H1 (cell line): ENCODE measurements around the gene WDFY4. TPM values are rescaled to one million over a fixed set of nuclear protein-coding genes. Genes with fewer than 3 reads are reported as not detected.

Source experiments
- CTCF ChIA-PET: fragments of 300-600 bp; sonication (Branson Sonifier 250); formaldehyde crosslinking; loops from one replicate; lab custom pipeline; 2021; ENCODE audit not compliant: partially characterized antibody; lab: Charles Lee
- POLR2A ChIA-PET: fragments of 300-600 bp; sonication (Branson Sonifier 250); formaldehyde crosslinking; loops from one replicate; lab custom pipeline; 2021; ENCODE audit warnings: inconsistent platforms; ENCODE audit not compliant: partially characterized antibody; lab: Charles Lee
- DNase-seq, 2 experiments: peaks; one replicate each; pipeline versions ENCODE4 v3.0.0 to v3.0.0-alpha.2; 2010 to 2022; ENCODE audit warnings: low spot score in 2 of 2, low read depth in 1 of 2, mixed read lengths in 1 of 2
- FAIRE-seq: peaks from 2 replicates; lab custom pipeline; 2011; peaks lifted over from hg19 to GRCh38; lab: Jason Lieb, UNC
- H2AFZ ChIP-seq: 2 replicates; pipeline ENCODE4 v1.8.1; 2012; ENCODE audit warnings: low read length, inconsistent platforms
- H2AK5ac ChIP-seq: 2 replicates; pipeline ENCODE4 v1.6.1; 2013; ENCODE audit warnings: low read depth, low read length
- H2BK120ac ChIP-seq: replicated peaks from 2 replicates; pipeline ENCODE3; 2013; ENCODE audit warnings: low read depth, low read length, inconsistent platforms
- H2BK12ac ChIP-seq: 2 replicates; pipeline ENCODE4 v1.6.1; 2013; ENCODE audit warnings: low read depth, low read length
- H2BK15ac ChIP-seq: 2 replicates; pipeline ENCODE4 v1.6.1; 2013; ENCODE audit warnings: low read length
- H2BK20ac ChIP-seq: 2 replicates; pipeline ENCODE4 v1.6.1; 2013; ENCODE audit warnings: low read length
- H2BK5ac ChIP-seq: 2 replicates; pipeline ENCODE4 v1.6.1; 2013; ENCODE audit warnings: low read depth, low read length
- H3K14ac ChIP-seq: 2 replicates; pipeline ENCODE4 v1.6.1; 2013; ENCODE audit warnings: inconsistent platforms; ENCODE audit not compliant: insufficient read length
- H3K18ac ChIP-seq: 2 replicates; pipeline ENCODE4 v1.6.1; 2013; ENCODE audit warnings: low read length; ENCODE audit errors: extremely low read depth
- H3K23ac ChIP-seq: 2 replicates; pipeline ENCODE4 v1.6.1; 2013; ENCODE audit warnings: inconsistent platforms; ENCODE audit not compliant: insufficient read length
- H3K23me2 ChIP-seq: 2 replicates; pipeline ENCODE4 v1.6.1; 2013; ENCODE audit warnings: low read depth, low read length
- H3K27ac ChIP-seq: 2 replicates; pipeline ENCODE4 v1.6.1; 2011; ENCODE audit warnings: low read depth, low read length, inconsistent platforms
- H3K27me3 ChIP-seq, 4 experiments: replicated peaks in 1 of 4; 1 replicate in 1 of 4; 2 replicates in 3 of 4; pipeline versions ENCODE4 v1.6.1 to v1.8.1; 2011 to 2013; ENCODE audit warnings: low read length in 3 of 4, mild to moderate bottlenecking in 3 of 4, inconsistent platforms in 2 of 4, mixed read lengths in 2 of 4, moderate library complexity in 1 of 4; ENCODE audit not compliant: control insufficient read depth in 3 of 4, insufficient read depth in 3 of 4; ENCODE audit errors: extremely low read depth in 1 of 4
- H3K36me3 ChIP-seq, 4 experiments: 2 replicates each; pipeline versions ENCODE4 v1.6.1 to v1.8.1; 2011 to 2013; ENCODE audit warnings: mild to moderate bottlenecking in 4 of 4, low read length in 3 of 4, moderate library complexity in 2 of 4, control low read depth in 1 of 4, inconsistent platforms in 1 of 4; ENCODE audit not compliant: insufficient read depth in 4 of 4, control insufficient read depth in 2 of 4
- H3K4ac ChIP-seq: replicated peaks from 2 replicates; pipeline ENCODE3; 2013; ENCODE audit warnings: low read length, low read depth, mixed read lengths, inconsistent platforms; ENCODE audit not compliant: insufficient read length
- H3K4me1 ChIP-seq, 4 experiments: replicated peaks in 1 of 4; 1 replicate in 1 of 4; 2 replicates in 3 of 4; pipeline versions ENCODE4 v1.6.1 to v1.8.1; 2011 to 2013; ENCODE audit warnings: low read length in 3 of 4, inconsistent platforms in 2 of 4, mixed read lengths in 1 of 4; ENCODE audit not compliant: insufficient read depth in 4 of 4, control insufficient read depth in 3 of 4
- H3K4me2 ChIP-seq, 2 experiments: 2 replicates each; pipeline versions ENCODE4 v1.6.1 to v1.8.1; 2011 to 2013; ENCODE audit warnings: low read depth in 2 of 2, low read length in 2 of 2, control low read depth in 1 of 2, inconsistent platforms in 1 of 2, mild to moderate bottlenecking in 1 of 2; ENCODE audit not compliant: insufficient read depth in 1 of 2
- H3K4me3 ChIP-seq, 4 experiments: fragments of 200-600, 300-600 bp in 1 of 4; sonication (generic), shearing (Covaris generic), sonication (Bioruptor Twin) in 1 of 4; 2 replicates each; pipeline versions ENCODE4 v1.5.1 to v1.8.1; 2011 to 2016; ENCODE audit warnings: low read length in 4 of 4, low read depth in 3 of 4, control low read depth in 2 of 4, inconsistent platforms in 2 of 4, mild to moderate bottlenecking in 2 of 4, mixed read lengths in 1 of 4, moderate library complexity in 1 of 4; ENCODE audit not compliant: insufficient read depth in 2 of 4; ENCODE audit errors: extremely low read depth in 1 of 4
- H3K56ac ChIP-seq: replicated peaks from 2 replicates; pipeline ENCODE3; 2013; ENCODE audit warnings: low read depth, mild to moderate bottlenecking, mixed read lengths, low read length, inconsistent platforms; ENCODE audit not compliant: insufficient read length
- H3K79me1 ChIP-seq: 2 replicates; pipeline ENCODE4 v1.6.1; 2013; ENCODE audit warnings: low read depth, low read length, control low read depth
- H3K79me2 ChIP-seq, 2 experiments: 2 replicates each; pipeline versions ENCODE4 v1.6.1 to v1.8.1; 2012 to 2013; ENCODE audit warnings: low read length in 2 of 2, mild to moderate bottlenecking in 2 of 2, inconsistent platforms in 1 of 2; ENCODE audit not compliant: insufficient read depth in 2 of 2, control insufficient read depth in 1 of 2
- H3K9ac ChIP-seq, 4 experiments: replicated peaks in 1 of 4; 1 replicate in 1 of 4; 2 replicates in 3 of 4; pipeline versions ENCODE4 v1.6.1 to v1.8.1; 2011 to 2013; ENCODE audit warnings: low read depth in 3 of 4, low read length in 3 of 4, control low read depth in 2 of 4, mild to moderate bottlenecking in 2 of 4, moderate library complexity in 2 of 4, inconsistent platforms in 1 of 4; ENCODE audit errors: extremely low read depth in 1 of 4
- H3K9me3 ChIP-seq, 2 experiments: 2 replicates each; pipeline versions ENCODE4 v1.6.1 to v1.8.1; 2012 to 2013; ENCODE audit warnings: mild to moderate bottlenecking in 2 of 2, moderate library complexity in 2 of 2, control low read depth in 1 of 2, inconsistent platforms in 1 of 2, low read depth in 1 of 2, low read length in 1 of 2, mixed read lengths in 1 of 2; ENCODE audit not compliant: insufficient read depth in 2 of 2
- H4K20me1 ChIP-seq, 2 experiments: replicated peaks in 1 of 2; 2 replicates each; pipeline versions ENCODE3 to v1.8.1; 2011 to 2013; ENCODE audit warnings: inconsistent platforms in 2 of 2, low read length in 2 of 2, mild to moderate bottlenecking in 1 of 2; ENCODE audit not compliant: insufficient read depth in 2 of 2, control insufficient read depth in 1 of 2
- H4K5ac ChIP-seq: 2 replicates; pipeline ENCODE4 v1.6.1; 2013; ENCODE audit warnings: low read length, low read depth, mixed read lengths, inconsistent platforms; ENCODE audit not compliant: insufficient read length
- H4K8ac ChIP-seq: 2 replicates; pipeline ENCODE4 v1.8.0; 2013; ENCODE audit warnings: mild to moderate bottlenecking, moderate library complexity, low read length, inconsistent platforms; ENCODE audit not compliant: insufficient read depth; ENCODE audit errors: extremely low read depth
- H4K91ac ChIP-seq: replicated peaks from 2 replicates; pipeline ENCODE3; 2013; ENCODE audit warnings: low read length, mixed read lengths, inconsistent platforms; ENCODE audit not compliant: insufficient read length
- CBX8 ChIP-seq: fragments of 300-800, 300-1000 bp; sonication (generic); IDR thresholded peaks from 2 replicates; pipeline ENCODE4 v1.7.1; 2016; ENCODE audit warnings: low read depth, low read length, borderline replicate concordance
- CREB1 ChIP-seq: IDR thresholded peaks from 2 replicates; pipeline ENCODE4 v1.6.1; 2012; ENCODE audit warnings: inconsistent platforms
- CTCF ChIP-seq, 3 experiments: IDR thresholded peaks; 1 replicate in 2 of 3; 2 replicates in 1 of 3; pipeline versions ENCODE4 v1.5.1 to v1.6.1; 2011; ENCODE audit warnings: low read length in 3 of 3, mild to moderate bottlenecking in 3 of 3, inconsistent platforms in 2 of 3, low read depth in 1 of 3, moderate library complexity in 1 of 3; ENCODE audit not compliant: insufficient read depth in 1 of 3; ENCODE audit errors: control extremely low read depth in 1 of 3
- EGR1 ChIP-seq: IDR thresholded peaks from 2 replicates; pipeline ENCODE4 v1.6.1; 2011; ENCODE audit warnings: low read depth, low read length, borderline replicate concordance
- EZH2 ChIP-seq: fragments of 200-600 bp; sonication (generic); IDR thresholded peaks from 2 replicates; pipeline ENCODE4 v1.7.1; 2012; ENCODE audit warnings: low read depth, mild to moderate bottlenecking, moderate library complexity, low read length, inconsistent platforms; ENCODE audit not compliant: severe bottlenecking
- PHF8 ChIP-seq: fragments of 200-600 bp; sonication (generic); conservative IDR thresholded peaks from 2 replicates; pipeline ENCODE4 v1.7.1; 2012; ENCODE audit warnings: low read depth, mild to moderate bottlenecking, inconsistent platforms, low read length, moderate library complexity
- RBBP5 ChIP-seq: IDR thresholded peaks from 2 replicates; pipeline ENCODE4 v1.7.1; 2012; ENCODE audit warnings: low read depth, mild to moderate bottlenecking, inconsistent platforms, low read length, moderate library complexity, borderline replicate concordance
- RXRA ChIP-seq: IDR thresholded peaks from 2 replicates; pipeline ENCODE4 v1.6.1; 2011; ENCODE audit warnings: low read depth, mild to moderate bottlenecking, low read length, moderate library complexity; ENCODE audit not compliant: insufficient read depth
- TAF1 ChIP-seq: IDR thresholded peaks from 2 replicates; pipeline ENCODE4 v1.6.1; 2011; ENCODE audit warnings: mild to moderate bottlenecking, low read depth, low read length
- WGBS, 2 experiments: shearing (Covaris generic) in 1 of 2; methylation state at CpG; one replicate each; pipeline versions ENCODE4 v1.1.6 to v1.1.7; 2013 to 2015; ENCODE audit warnings: low lambda C conversion rate in 2 of 2, mixed read lengths in 2 of 2, inconsistent platforms in 1 of 2, low coverage in 1 of 2, missing lambda C conversion rate in 1 of 2; ENCODE audit not compliant: insufficient replicate concordance in 2 of 2, insufficient coverage in 1 of 2, insufficient read length in 1 of 2; ENCODE audit errors: extremely low coverage in 1 of 2, missing lambda C conversion rate in 1 of 2; 5-methylcytosine and 5-hydroxymethylcytosine counted together
- polyA plus RNA-seq, 7 experiments: library from polyadenylated mRNA; depleted of rRNA in 3 of 7; stranded (reverse) in 5 of 7; unstranded in 2 of 7; fragments of >200 nt in 5 of 7; fragments of 200-250 nt in 2 of 7; gene quantifications; 1 replicate in 5 of 7; 2 replicates in 1 of 7; 4 replicates in 1 of 7; pipeline versions ENCODE4 v1.2.1 to v1.2.3, GENCODE V29; 2011 to 2013; ENCODE audit warnings: missing spikeins in 2 of 7, mixed read lengths in 2 of 7
- total RNA-seq: library from RNA; stranded (reverse); fragmentation: NEBNext Ultra II Directional; extraction: Animal tissue kit (Norgen Biotek cat#: 25700); gene quantifications from 2 replicates; pipeline ENCODE4 v1.2.1, GENCODE V29; 2021

The WDFY4 gene
- total and polyA plus RNA-seq, 2 of the 8 experiments (the other 6 are each of a cell fraction or from before 2014, with no cell fraction given), result not detected

- no peak overlapping the region for H3K23ac ChIP-seq
- H3K36me3 ChIP-seq, result no peaks in the 10 kb centered on the region
- H4K20me1 ChIP-seq, result peaks cover 0 to 2% of the 10 kb centered on the region in 2 experiments
- H3K27me3 ChIP-seq, result no peaks in the 10 kb centered on the region
- H3K27ac ChIP-seq, result no peak overlapping the region
- H3K23me2 ChIP-seq, result no peaks in the 10 kb centered on the region
- H3K9ac ChIP-seq, result no peak overlapping the region
- H2AFZ ChIP-seq, result no peak overlapping the region
- no peak overlapping the region for H3K56ac ChIP-seq
- ChIA-PET POLR2A (no interaction called here), CTCF (interaction anchor here (0.9 to 2.3 kb wide), 3 partner anchors 11 to 118 kb away, joined by 3 to 10 read pairs (median 3); no protein-coding TSS in a partner anchor)
- H2BK15ac ChIP-seq, result no peak overlapping the region
- DNase-seq (no peak), FAIRE-seq (no peak)
- H4K91ac ChIP-seq, result no peak overlapping the region
- H2BK20ac ChIP-seq, result no peak overlapping the region
- peaks cover 0 to 2% (median 0%) of the 10 kb centered on the region in 4 experiments; a peak in 2 of 7 replicates for H3K4me1 ChIP-seq
- no peaks in the 10 kb centered on the region for H3K79me2 ChIP-seq
- no peak overlapping the region for H4K8ac ChIP-seq
- H3K18ac ChIP-seq, result no peak overlapping the region
- H3K4me3 ChIP-seq, result no peak overlapping the region
- no peak overlapping the region for H2BK120ac ChIP-seq
- H3K4ac ChIP-seq, result no peak overlapping the region
- H3K9me3 ChIP-seq, result no peaks in the 10 kb centered on the region
- H3K79me1 ChIP-seq, result no peaks in the 10 kb centered on the region
- no peak overlapping the region for H2BK5ac ChIP-seq
- no peak overlapping the region for H2AK5ac ChIP-seq
- no peak overlapping the region for H3K14ac ChIP-seq
- H4K5ac ChIP-seq, result no peak overlapping the region
- H2BK12ac ChIP-seq, result no peak overlapping the region
- 95% methylated on average over 4 of the region's 4 CpGs; no CpG with 5 or more reads in 1 of the 2 experiments for WGBS, 2 experiments
- H3K4me2 ChIP-seq, result no peak overlapping the region
- TF ChIP-seq CBX8 (no peak), CTCF (IDR thresholded peaks at IDR 0.05; ENCODE audit: control extremely low read depth in 1 of 3, insufficient read depth in 1 of 3, low read depth in 1 of 3, low read length in 3 of 3) (no peak), EGR1 (no peak), EZH2 (no peak), RXRA (no peak), RBBP5 (no peak), PHF8 (no peak), TAF1 (no peak), CREB1 (no peak)
Observed at GRCh38 chr10:48775206-48775517, 90.5 kb downstream of the WDFY4 start.
